Hematopoietic multipotent progenitor cell (in vitro differentiated cells): ENCODE measurements around the gene IWS1. TPM values are rescaled to one million over a fixed set of nuclear protein-coding genes. Genes with fewer than 3 reads are reported as not detected.
A peak's percentile ranks its signal among the peaks of the same experiment; 100 is the strongest.
"Not testable (repeated sequence)": the region's sequence is repeated elsewhere in the genome, so short reads cannot be mapped to it uniquely, and the experiment has no call there.

Experiments used
- DNase-seq, 3 donors: peaks; one replicate each; pipeline ENCODE4 v3.0.0-alpha.2; 2011 to 2015; ENCODE audit warnings: low read depth in 2 of 3, low spot score in 2 of 3
- total RNA-seq: library from RNA; depleted of rRNA; stranded (reverse); fragments of >200 nt; gene quantifications from one replicate; pipeline ENCODE4 v1.2.3, GENCODE V29; 2012

The IWS1 gene
- total RNA-seq, 1 donor: 12.1 TPM

- no peak for DNase-seq
These were observed 4.2 kb upstream of the IWS1 start for GRCh38 chr2:127530245-127531140.

GRCh38 chr2:127529416-127529815, 3.1 kb upstream of the IWS1 start:
- DNase-seq: not testable (repeated sequence)

GRCh38 chr2:127528487-127528886, 2.2 kb upstream of the IWS1 start:
- DNase-seq: no peak

- DNase-seq: no peak
These were observed 914 bp upstream of the IWS1 start for GRCh38 chr2:127527001-127527804.

GRCh38 chr2:127525691-127526131, 578 bp downstream of the IWS1 start:
- peak; percentile 25 to 37 (median 26) for DNase-seq

- DNase-seq: not testable (repeated sequence)
These were observed 2.0 kb downstream of the IWS1 start for GRCh38 chr2:127524198-127524834.

- DNase-seq: no peak
These were observed 2.9 kb downstream of the IWS1 start for GRCh38 chr2:127523269-127523939.

- DNase-seq: no peak
These were observed 5.9 kb downstream of the IWS1 start for GRCh38 chr2:127520424-127520823.

GRCh38 chr2:127517465-127517864, 8.8 kb downstream of the IWS1 start:
- DNase-seq: no peak

GRCh38 chr2:127516041-127516762, 10.1 kb downstream of the IWS1 start:
- DNase-seq: no peak

GRCh38 chr2:127515383-127515915, 10.8 kb downstream of the IWS1 start:
- no peak for DNase-seq

- DNase-seq: no peak
These were observed 11.8 kb downstream of the IWS1 start for GRCh38 chr2:127514485-127514884.

GRCh38 chr2:127514076-127514475, 12.2 kb downstream of the IWS1 start:
- DNase-seq: no peak

GRCh38 chr2:127512362-127512761, 13.9 kb downstream of the IWS1 start:
- DNase-seq: no peak

- no peak for DNase-seq
These were observed 14.4 kb downstream of the IWS1 start for GRCh38 chr2:127511917-127512316.

GRCh38 chr2:127511090-127511695, 15.1 kb downstream of the IWS1 start:
- DNase-seq: no peak

GRCh38 chr2:127510073-127510472, 16.2 kb downstream of the IWS1 start:
- no peak for DNase-seq

GRCh38 chr2:127508631-127509034, 17.7 kb downstream of the IWS1 start:
- DNase-seq: peak in 2 of 3 donors; percentile 29 to 40

GRCh38 chr2:127508023-127508630, 18.2 kb downstream of the IWS1 start:
- no peak for DNase-seq
